Measurements from ENCODE around the gene SCOC. TPM values are rescaled to one million over a fixed set of nuclear protein-coding genes. Genes with fewer than 3 reads are reported as not detected.
"Not testable (repeated sequence)": the region's sequence is repeated elsewhere in the genome, so short reads cannot be mapped to it uniquely, and the experiment has no call there.

The SCOC gene
- total and polyA plus RNA-seq, 7 experiments from 2014 or later = 9.3 to 44.4 (median 23.3) TPM

- Mint-ChIP-seq H3K27ac (no peak overlapping the region), H3K4me3 (no peak overlapping the region), H3K4me1 (no peaks in the 10 kb centered on the region), H3K9me3 (no peaks in the 10 kb centered on the region), H3K27me3 (peaks cover 7 to 25% (median 18%) of the 10 kb centered on the region in 5 donors), H3K36me3 (no peaks in the 10 kb centered on the region)
- DNase-seq (no peak), ATAC-seq (no peak)
- H3K9me3 ChIP-seq (ENCODE audit: control insufficient read depth in 2 of 3, low read length in 3 of 3) = no peaks in the 10 kb centered on the region
- ChIA-PET CTCF (no interaction called here), POLR2A (no interaction called here)
- peaks cover 0 to 4% of the 10 kb centered on the region in 2 donors for H3K27me3 ChIP-seq (ENCODE audit: control insufficient read depth in 2 of 2, insufficient read depth in 2 of 2, low read length in 2 of 2)
- H3K36me3 ChIP-seq (ENCODE audit: control insufficient read depth in 2 of 3, insufficient read depth in 3 of 3, low read length in 3 of 3) = no peaks in the 10 kb centered on the region
- no peak overlapping the region for H3K27ac ChIP-seq (ENCODE audit: low read depth, low read length)
- no peak overlapping the region for H3K4me3 ChIP-seq (ENCODE audit: low read length)
- intact Hi-C loops (cut with micrococcal nuclease) = no loop called here
- no peaks in the 10 kb centered on the region for H3K4me1 ChIP-seq (ENCODE audit: control insufficient read depth in 2 of 2, insufficient read depth in 2 of 2, low read length in 2 of 2)
Measured at GRCh38 chr4:140400111-140400510, 26.7 kb downstream of the SCOC start.

- intact Hi-C loops (cut with micrococcal nuclease) = no loop called here
- H3K36me3 Mint-ChIP-seq = no peaks in the 10 kb centered on the region
- no peak overlapping the region for H3K4me3 Mint-ChIP-seq
- H3K9me3 Mint-ChIP-seq = no peaks in the 10 kb centered on the region
- no peak for ATAC-seq
- Histone ChIP-seq H3K9me3 (ENCODE audit: control insufficient read depth in 2 of 3, low read length in 3 of 3) (no peaks in the 10 kb centered on the region), H3K4me3 (ENCODE audit: low read length) (no peak overlapping the region), H3K4me1 (ENCODE audit: control insufficient read depth in 2 of 2, insufficient read depth in 2 of 2, low read length in 2 of 2) (no peaks in the 10 kb centered on the region), H3K36me3 (ENCODE audit: control insufficient read depth in 2 of 3, insufficient read depth in 3 of 3, low read length in 3 of 3) (no peaks in the 10 kb centered on the region), H3K27me3 (ENCODE audit: control insufficient read depth in 2 of 2, insufficient read depth in 2 of 2, low read length in 2 of 2) (peaks cover 0 to 2% of the 10 kb centered on the region in 2 donors), H3K27ac (ENCODE audit: low read depth, low read length) (no peak overlapping the region)
- DNase-seq = no peak
- no peak overlapping the region for H3K27ac Mint-ChIP-seq
- POLR2A ChIA-PET = no interaction called here
- CTCF ChIA-PET = no interaction called here
- H3K4me1 Mint-ChIP-seq = no peaks in the 10 kb centered on the region
- H3K27me3 Mint-ChIP-seq = peaks cover 5 to 20% (median 8%) of the 10 kb centered on the region in 5 donors
Measured at GRCh38 chr4:140406292-140406691, 32.8 kb downstream of the SCOC start.

- H3K4me1 ChIP-seq (ENCODE audit: control insufficient read depth in 2 of 2, insufficient read depth in 2 of 2, low read length in 2 of 2) = no peaks in the 10 kb centered on the region
- POLR2A ChIA-PET = no interaction called here
- H3K27me3 Mint-ChIP-seq = peaks cover 12 to 37% (median 25%) of the 10 kb centered on the region in 5 donors
- no peak overlapping the region for H3K4me3 Mint-ChIP-seq
- no peaks in the 10 kb centered on the region for H3K4me1 Mint-ChIP-seq
- H3K36me3 ChIP-seq (ENCODE audit: control insufficient read depth in 2 of 3, insufficient read depth in 3 of 3, low read length in 3 of 3) = no peaks in the 10 kb centered on the region
- intact Hi-C loops (cut with micrococcal nuclease) = no loop called here
- H3K27ac Mint-ChIP-seq = no peak overlapping the region
- H3K27ac ChIP-seq (ENCODE audit: low read depth, low read length) = no peak overlapping the region
- no peak overlapping the region for H3K4me3 ChIP-seq (ENCODE audit: low read length)
- H3K9me3 Mint-ChIP-seq = no peaks in the 10 kb centered on the region
- CTCF ChIA-PET = no interaction called here
- ATAC-seq (peak; percentile 63), DNase-seq (no peak)
- no peaks in the 10 kb centered on the region for H3K27me3 ChIP-seq (ENCODE audit: control insufficient read depth in 2 of 2, insufficient read depth in 2 of 2, low read length in 2 of 2)
- no peaks in the 10 kb centered on the region for H3K36me3 Mint-ChIP-seq
- H3K9me3 ChIP-seq (ENCODE audit: control insufficient read depth in 2 of 3, low read length in 3 of 3) = no peaks in the 10 kb centered on the region
Measured at GRCh38 chr4:140408974-140409373, 35.5 kb downstream of the SCOC start.

- H3K9me3 Mint-ChIP-seq; H3K27ac ChIP-seq (ENCODE audit: low read depth, low read length); H3K36me3 Mint-ChIP-seq; POLR2A ChIA-PET; DNase-seq; H3K36me3 ChIP-seq (ENCODE audit: control insufficient read depth in 2 of 3, insufficient read depth in 3 of 3, low read length in 3 of 3); H3K4me1 Mint-ChIP-seq; H3K27me3 ChIP-seq (ENCODE audit: control insufficient read depth in 2 of 2, insufficient read depth in 2 of 2, low read length in 2 of 2); H3K4me3 Mint-ChIP-seq; H3K4me1 ChIP-seq (ENCODE audit: control insufficient read depth in 2 of 2, insufficient read depth in 2 of 2, low read length in 2 of 2); H3K27ac Mint-ChIP-seq; H3K9me3 ChIP-seq (ENCODE audit: control insufficient read depth in 2 of 3, low read length in 3 of 3); H3K4me3 ChIP-seq (ENCODE audit: low read length); ATAC-seq; intact Hi-C loops (cut with micrococcal nuclease): not testable (repeated sequence)
- H3K27me3 Mint-ChIP-seq = peaks cover 6 to 31% (median 20%) of the 10 kb centered on the region in 5 donors
- CTCF ChIA-PET = interaction anchor here (0.6 kb wide), 1 partner anchor 237 kb away, joined by 3 read pairs; no protein-coding TSS in a partner anchor
Measured at GRCh38 chr4:140413130-140413969, 39.9 kb downstream of the SCOC start.

GRCh38 chr4:140423106-140423505 lies 49.7 kb downstream of the SCOC start:
- H3K27me3 Mint-ChIP-seq = peaks cover 43 to 64% (median 55%) of the 10 kb centered on the region in 5 donors
- no peak for ATAC-seq
- intact Hi-C loops (cut with micrococcal nuclease) = no loop called here
- H3K36me3 ChIP-seq (ENCODE audit: control insufficient read depth in 2 of 3, insufficient read depth in 3 of 3, low read length in 3 of 3) = no peaks in the 10 kb centered on the region
- ChIA-PET POLR2A (no interaction called here), CTCF (no interaction called here)
- DNase-seq = no peak
- H3K27me3 ChIP-seq (ENCODE audit: control insufficient read depth in 2 of 2, insufficient read depth in 2 of 2, low read length in 2 of 2) = peaks cover 3 to 6% of the 10 kb centered on the region in 2 donors
- no peak overlapping the region for H3K27ac ChIP-seq (ENCODE audit: low read depth, low read length)
- no peak overlapping the region for H3K4me3 Mint-ChIP-seq
- H3K9me3 ChIP-seq (ENCODE audit: control insufficient read depth in 2 of 3, low read length in 3 of 3) = no peaks in the 10 kb centered on the region
- peaks cover 0 to 2% (median 0%) of the 10 kb centered on the region in 11 donors for H3K9me3 Mint-ChIP-seq
- no peak overlapping the region for H3K27ac Mint-ChIP-seq
- H3K4me1 Mint-ChIP-seq = peaks cover 5 to 14% (median 12%) of the 10 kb centered on the region in 7 donors
- H3K4me3 ChIP-seq (ENCODE audit: low read length) = no peak overlapping the region
- H3K36me3 Mint-ChIP-seq = no peaks in the 10 kb centered on the region
- H3K4me1 ChIP-seq (ENCODE audit: control insufficient read depth in 2 of 2, insufficient read depth in 2 of 2, low read length in 2 of 2) = peaks cover 0 to 4% of the 10 kb centered on the region in 2 donors

GRCh38 chr4:140426610-140427105 lies 53.2 kb downstream of the SCOC start:
- DNase-seq (no peak), ATAC-seq (no peak)
- H3K9me3 ChIP-seq (ENCODE audit: control insufficient read depth in 2 of 3, low read length in 3 of 3) = no peaks in the 10 kb centered on the region
- CTCF ChIA-PET = no interaction called here
- Mint-ChIP-seq H3K27ac (no peak overlapping the region), H3K27me3 (peaks cover 55 to 75% (median 68%) of the 10 kb centered on the region in 5 donors), H3K36me3 (no peaks in the 10 kb centered on the region), H3K4me3 (peak overlapping the region; percentile 40 to 86 (median 72)), H3K9me3 (peaks cover 0 to 1% (median 0%) of the 10 kb centered on the region in 11 donors), H3K4me1 (peaks cover 5 to 14% (median 12%) of the 10 kb centered on the region in 7 donors)
- POLR2A ChIA-PET = no interaction called here
- H3K36me3 ChIP-seq (ENCODE audit: control insufficient read depth in 2 of 3, insufficient read depth in 3 of 3, low read length in 3 of 3) = no peaks in the 10 kb centered on the region
- H3K4me1 ChIP-seq (ENCODE audit: control insufficient read depth in 2 of 2, insufficient read depth in 2 of 2, low read length in 2 of 2) = peaks cover 0 to 4% of the 10 kb centered on the region in 2 donors
- intact Hi-C loops (cut with micrococcal nuclease) = no loop called here
- peaks cover 3 to 6% of the 10 kb centered on the region in 2 donors for H3K27me3 ChIP-seq (ENCODE audit: control insufficient read depth in 2 of 2, insufficient read depth in 2 of 2, low read length in 2 of 2)
- H3K27ac ChIP-seq (ENCODE audit: low read depth, low read length) = no peak overlapping the region
- peak overlapping the region; percentile 54 for H3K4me3 ChIP-seq (ENCODE audit: low read length)

All from naive thymus-derived CD4-positive, alpha-beta T cell (primary cell).